Natural killer cell (primary cell): ENCODE measurements around the gene ASB3. TPM values are rescaled to one million over a fixed set of nuclear protein-coding genes. Genes with fewer than 3 reads are reported as not detected.
"Not testable (repeated sequence)": the region's sequence is repeated elsewhere in the genome, so short reads cannot be mapped to it uniquely, and the experiment has no call there.

Experiments used
- ATAC-seq, 3 donors: fragments of 150-1000 bp in 2 of 3; fragments of 200-7000 bp in 1 of 3; cut with Tn5 transposase; 1 replicate in 1 of 3; 2 replicates in 2 of 3; pipeline ENCODE4 v1.10.0; 2021; ENCODE audit warnings: mild to moderate bottlenecking in 2 of 3, moderate library complexity in 2 of 3
- DNase-seq, 2 donors: peaks; one replicate each; pipeline versions ENCODE4 v3.0.0 to v3.0.0-alpha.2; 2013 to 2021; ENCODE audit warnings: mixed read lengths in 1 of 2
- H3K27ac ChIP-seq: one replicate; pipeline ENCODE4 v1.5.1; 2013; ENCODE audit warnings: mild to moderate bottlenecking, low read length
- H3K27me3 ChIP-seq: one replicate; pipeline ENCODE4 v1.6.1; 2013; ENCODE audit warnings: low read length; ENCODE audit not compliant: control insufficient read depth, insufficient read depth
- H3K36me3 ChIP-seq: one replicate; pipeline ENCODE4 v1.6.1; 2013; ENCODE audit warnings: low read length; ENCODE audit not compliant: control insufficient read depth, insufficient read depth
- H3K4me1 ChIP-seq: one replicate; pipeline ENCODE4 v1.6.1; 2013; ENCODE audit warnings: low read length; ENCODE audit not compliant: control insufficient read depth, insufficient read depth
- H3K4me3 ChIP-seq: one replicate; pipeline ENCODE4 v1.5.1; 2013; ENCODE audit warnings: low read length
- H3K9me3 ChIP-seq: one replicate; pipeline ENCODE4 v1.6.1; 2013; ENCODE audit warnings: low read length; ENCODE audit not compliant: control insufficient read depth, insufficient read depth
- H3K27ac Mint-ChIP-seq, 2 donors: one replicate each; pipeline ENCODE4 v1.8.0; 2022; ENCODE audit warnings: mild to moderate bottlenecking in 2 of 2, mixed read lengths in 2 of 2, moderate library complexity in 1 of 2
- H3K27me3 Mint-ChIP-seq, 2 donors: one replicate each; pipeline ENCODE4 v1.8.0; 2022; ENCODE audit warnings: low read depth in 2 of 2, mixed read lengths in 2 of 2
- H3K36me3 Mint-ChIP-seq: one replicate; pipeline ENCODE4 v1.8.0; 2022; ENCODE audit warnings: mixed read lengths
- H3K4me1 Mint-ChIP-seq, 2 donors: one replicate each; pipeline ENCODE4 v1.8.0; 2022; ENCODE audit warnings: mixed read lengths in 2 of 2
- H3K4me3 Mint-ChIP-seq: one replicate; pipeline ENCODE4 v1.8.0; 2022; ENCODE audit warnings: mild to moderate bottlenecking, moderate library complexity, mixed read lengths
- H3K9me3 Mint-ChIP-seq, 2 donors: one replicate each; pipeline ENCODE4 v1.8.0; 2022; ENCODE audit warnings: mixed read lengths in 2 of 2
- WGBS: methylation state at CpG from one replicate; pipeline ENCODE4 v1.1.7; 2013; ENCODE audit warnings: missing lambda C conversion rate; ENCODE audit not compliant: insufficient coverage; 5-methylcytosine and 5-hydroxymethylcytosine counted together
- intact Hi-C: fragments of 100-400 bp; cut with micrococcal nuclease; formaldehyde crosslinking; loops from one replicate; pipeline ENCODE4 v1.14.2; 2022
- total RNA-seq, 4 donors: library from RNA; stranded (reverse); fragments of 120-200 nt in 1 of 4; gene quantifications; one replicate each; pipeline versions ENCODE4 v1.2.3 to v1.2.4, GENCODE V29; 2013 to 2022
- TF ChIP-seq, protein P1 (sequence below): fragments of 200-600 bp; IDR thresholded peaks from one replicate; pipeline ENCODE4 v1.8.0; 2022; ENCODE audit warnings: antibody characterized with exemption

The ASB3 gene
- total RNA-seq, 3 donors from 2014 or later (not counting 1 experiment from before 2014, with no cell fraction given): 27.9 to 37.0 (median 29.6) TPM

DNA sequence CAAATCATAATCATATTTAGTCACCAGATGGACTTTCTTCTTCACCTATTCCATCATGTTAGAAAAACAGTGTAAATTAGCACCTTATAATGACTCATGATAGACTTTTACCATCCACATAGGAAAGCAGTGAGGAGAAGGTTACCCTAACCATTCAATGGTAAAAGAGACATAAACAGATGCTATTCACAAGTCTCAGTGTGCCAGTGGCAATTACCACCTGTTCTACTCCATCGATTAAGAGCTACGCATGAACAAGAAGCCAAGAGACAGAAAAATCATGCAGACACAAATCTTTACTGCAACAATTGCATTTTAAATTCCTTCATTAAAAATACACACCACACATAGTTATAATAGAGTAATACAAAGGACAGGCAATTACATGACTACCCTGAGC, 125.9 kb downstream of the ASB3 start:
- WGBS: 100% methylated on average over 2 of the region's 2 CpGs
- Mint-ChIP-seq H3K4me1 (peaks cover 0 to 4% of the 10 kb centered on the region in 2 donors), H3K4me3 (no peak overlapping the region), H3K27me3 (no peaks in the 10 kb centered on the region), H3K27ac (no peak overlapping the region), H3K9me3 (no peaks in the 10 kb centered on the region), H3K36me3 (no peaks in the 10 kb centered on the region)
- Histone ChIP-seq H3K27ac (no peak overlapping the region), H3K4me3 (no peak overlapping the region), H3K36me3 (no peaks in the 10 kb centered on the region), H3K27me3 (no peaks in the 10 kb centered on the region), H3K4me1 (no peaks in the 10 kb centered on the region), H3K9me3 (no peaks in the 10 kb centered on the region)
- intact Hi-C loops: no loop called here
- no peak for DNase-seq
- ATAC-seq: no peak
- TF ChIP-seq, protein P1, sequence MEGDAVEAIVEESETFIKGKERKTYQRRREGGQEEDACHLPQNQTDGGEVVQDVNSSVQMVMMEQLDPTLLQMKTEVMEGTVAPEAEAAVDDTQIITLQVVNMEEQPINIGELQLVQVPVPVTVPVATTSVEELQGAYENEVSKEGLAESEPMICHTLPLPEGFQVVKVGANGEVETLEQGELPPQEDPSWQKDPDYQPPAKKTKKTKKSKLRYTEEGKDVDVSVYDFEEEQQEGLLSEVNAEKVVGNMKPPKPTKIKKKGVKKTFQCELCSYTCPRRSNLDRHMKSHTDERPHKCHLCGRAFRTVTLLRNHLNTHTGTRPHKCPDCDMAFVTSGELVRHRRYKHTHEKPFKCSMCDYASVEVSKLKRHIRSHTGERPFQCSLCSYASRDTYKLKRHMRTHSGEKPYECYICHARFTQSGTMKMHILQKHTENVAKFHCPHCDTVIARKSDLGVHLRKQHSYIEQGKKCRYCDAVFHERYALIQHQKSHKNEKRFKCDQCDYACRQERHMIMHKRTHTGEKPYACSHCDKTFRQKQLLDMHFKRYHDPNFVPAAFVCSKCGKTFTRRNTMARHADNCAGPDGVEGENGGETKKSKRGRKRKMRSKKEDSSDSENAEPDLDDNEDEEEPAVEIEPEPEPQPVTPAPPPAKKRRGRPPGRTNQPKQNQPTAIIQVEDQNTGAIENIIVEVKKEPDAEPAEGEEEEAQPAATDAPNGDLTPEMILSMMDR: no peak

DNA sequence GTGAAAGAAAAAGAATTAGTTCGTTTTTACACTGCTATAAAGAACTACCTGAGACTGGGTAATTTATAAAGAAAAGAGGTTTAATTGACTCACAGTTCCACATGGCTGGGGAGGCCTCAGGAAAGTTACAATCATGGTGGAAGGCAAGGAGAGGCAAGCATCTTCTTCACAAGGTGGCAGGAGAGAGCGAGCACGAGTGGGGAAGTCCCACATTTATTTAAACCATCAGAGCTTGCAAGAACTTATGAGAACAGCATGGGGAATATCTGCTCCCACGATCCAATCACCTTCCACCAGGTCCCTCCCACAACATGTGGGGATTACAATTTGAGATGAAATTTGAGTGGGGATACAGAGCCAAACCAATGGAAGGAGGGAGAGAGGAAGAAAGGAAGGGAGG, 128.3 kb downstream of the ASB3 start:
- H3K36me3 ChIP-seq, H3K9me3 Mint-ChIP-seq, ATAC-seq, H3K4me3 ChIP-seq, H3K27me3 ChIP-seq, H3K36me3 Mint-ChIP-seq, H3K4me1 ChIP-seq, H3K4me1 Mint-ChIP-seq, H3K27ac Mint-ChIP-seq, H3K27ac ChIP-seq, H3K4me3 Mint-ChIP-seq, DNase-seq, intact Hi-C loops, H3K9me3 ChIP-seq, H3K27me3 Mint-ChIP-seq: not testable (repeated sequence)
- WGBS: 88% methylated on average over 3 of the region's 4 CpGs

- Mint-ChIP-seq H3K27me3 (no peaks in the 10 kb centered on the region), H3K4me3 (no peak overlapping the region), H3K36me3 (no peaks in the 10 kb centered on the region), H3K4me1 (peaks cover 0 to 4% of the 10 kb centered on the region in 2 donors), H3K9me3 (no peaks in the 10 kb centered on the region), H3K27ac (no peak overlapping the region)
- intact Hi-C loops: no loop called here
- ATAC-seq (no peak), DNase-seq (no peak)
- Histone ChIP-seq H3K4me3 (no peak overlapping the region), H3K4me1 (no peaks in the 10 kb centered on the region), H3K36me3 (no peaks in the 10 kb centered on the region), H3K27me3 (no peaks in the 10 kb centered on the region), H3K27ac (no peak overlapping the region), H3K9me3 (no peaks in the 10 kb centered on the region)
- TF ChIP-seq, protein P1: no peak
- no CpG with 5 or more reads among the region's 1 CpG for WGBS
These were observed 131.5 kb downstream of the ASB3 start for GRCh38 chr2:53655256-53655655.

DNA sequence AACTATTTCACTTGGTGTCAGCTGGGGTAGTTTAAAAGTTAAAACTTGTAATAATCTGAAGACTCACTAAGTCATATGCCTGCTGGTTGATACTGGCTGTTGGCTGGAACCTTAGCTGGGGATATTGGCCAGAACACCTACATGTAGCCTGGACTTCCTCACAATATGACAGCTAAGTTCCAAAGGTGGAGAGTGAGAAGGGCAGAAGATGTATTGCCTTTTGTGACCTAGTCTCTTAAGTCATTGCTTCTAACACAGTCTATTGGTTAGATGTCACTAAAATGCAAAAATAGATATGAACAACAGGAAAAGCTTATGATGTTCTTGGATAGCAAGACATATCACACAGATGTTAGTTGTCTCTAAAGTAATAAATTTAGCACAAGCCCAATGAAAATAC, 132.4 kb downstream of the ASB3 start:
- H3K36me3 Mint-ChIP-seq: no peaks in the 10 kb centered on the region
- intact Hi-C loops: no loop called here
- H3K9me3 Mint-ChIP-seq: no peaks in the 10 kb centered on the region
- no peak for DNase-seq
- ATAC-seq: no peak
- H3K27ac Mint-ChIP-seq: no peak overlapping the region
- no peak overlapping the region for H3K27ac ChIP-seq
- H3K4me3 ChIP-seq: no peak overlapping the region
- H3K27me3 Mint-ChIP-seq: peaks cover 0 to 2% of the 10 kb centered on the region in 2 donors
- H3K4me3 Mint-ChIP-seq: no peak overlapping the region
- no peaks in the 10 kb centered on the region for H3K9me3 ChIP-seq
- H3K27me3 ChIP-seq: no peaks in the 10 kb centered on the region
- TF ChIP-seq, protein P1: no peak
- H3K4me1 ChIP-seq: no peaks in the 10 kb centered on the region
- H3K36me3 ChIP-seq: no peaks in the 10 kb centered on the region
- H3K4me1 Mint-ChIP-seq: peaks cover 0 to 4% of the 10 kb centered on the region in 2 donors
